Anterior cingulate cortex (tissue), 58 donors: ENCODE results near the gene HEXD.
A peak's percentile ranks its signal among the peaks of the same experiment; 100 is the strongest.

Experiments used
- DNase-seq, 58 donors: peaks; one replicate each; lab custom pipeline; 2025; lab: John Stamatoyannopoulos, UW

The HEXD gene

DNA sequence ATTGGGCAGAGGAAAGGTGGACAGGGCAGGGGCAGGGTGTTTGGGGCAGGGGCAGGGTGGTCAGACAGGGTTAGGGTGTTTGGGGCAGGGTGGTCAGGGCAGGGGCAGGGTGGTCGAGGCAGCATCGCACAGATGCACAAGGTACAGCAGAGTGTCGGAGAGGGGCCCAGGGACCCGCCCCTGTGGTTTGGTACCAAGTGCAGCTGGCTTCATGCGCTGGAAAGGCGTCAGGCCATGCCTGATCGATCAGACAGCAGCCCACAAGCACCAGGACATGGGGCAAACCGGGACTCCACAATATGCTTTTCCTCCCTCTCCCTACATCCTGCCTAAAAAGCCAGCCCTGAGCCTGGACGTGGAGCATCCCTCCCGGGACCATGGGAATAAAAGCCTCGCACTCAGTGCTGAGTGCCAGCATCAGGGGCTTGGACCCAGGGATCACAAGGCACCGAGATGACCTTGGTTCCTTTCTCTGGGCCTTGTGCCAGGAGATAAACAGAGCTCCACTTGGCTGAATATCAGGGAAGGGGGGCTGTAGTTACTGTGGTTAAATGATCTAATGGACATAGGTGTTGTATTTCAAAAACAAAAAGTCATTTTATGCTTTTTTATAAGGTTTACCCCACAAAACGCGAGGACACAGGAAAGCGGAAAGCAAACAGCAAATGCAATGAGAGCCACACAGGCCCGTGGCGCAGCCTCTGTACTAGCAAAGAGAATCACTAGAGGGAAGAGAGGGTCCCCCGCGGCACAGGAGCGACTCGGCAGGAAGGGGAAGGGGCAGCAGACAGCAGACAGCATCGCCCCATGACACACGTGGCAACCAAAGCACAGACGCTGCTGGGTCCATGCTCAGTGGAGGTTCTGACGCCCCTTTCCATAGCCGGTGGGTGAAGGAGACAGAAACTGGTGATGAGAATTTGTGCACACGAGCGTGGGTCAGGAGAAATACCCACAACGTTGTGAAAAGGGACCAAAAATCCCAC is 5.3 kb upstream of the HEXD start:
- no peak for DNase-seq

DNA sequence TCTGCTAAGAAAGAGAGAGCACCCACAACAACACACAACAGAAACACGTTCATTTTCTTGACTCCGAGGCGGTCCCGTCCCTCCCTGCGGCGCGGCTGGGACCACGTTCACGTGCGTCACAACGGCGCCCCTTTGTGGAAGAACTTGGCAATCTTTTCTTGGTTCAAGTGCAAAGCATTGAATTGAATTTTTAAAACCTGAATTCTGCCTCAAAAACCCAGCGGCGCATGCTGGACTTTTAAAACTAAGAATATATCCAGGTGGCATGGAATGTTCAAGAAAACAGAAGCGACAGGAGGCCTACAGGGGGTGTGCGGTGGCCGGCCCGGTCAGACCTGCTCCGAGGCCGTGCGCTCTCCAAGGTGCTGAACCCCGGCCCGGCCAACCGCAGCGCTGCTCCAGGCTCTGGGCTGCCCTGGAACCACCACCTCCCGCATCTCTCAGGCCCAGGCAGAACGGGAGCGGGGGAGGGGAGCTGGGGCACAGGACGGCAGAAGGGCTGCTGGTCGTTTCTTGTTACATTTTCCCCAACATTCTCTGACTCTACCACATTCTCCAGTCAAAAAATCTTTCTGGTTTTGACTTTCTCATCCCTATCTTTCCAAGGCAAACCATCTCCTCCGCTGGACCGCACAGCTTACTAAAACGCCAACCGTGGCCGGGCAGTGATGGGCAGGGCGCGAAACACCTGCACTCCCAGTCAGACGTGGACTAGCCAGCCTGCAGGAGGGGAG is 3.4 kb upstream of the HEXD start:
- DNase-seq, result peak in 48 of 58 donors; percentile 2 to 70 (median 44)

DNA sequence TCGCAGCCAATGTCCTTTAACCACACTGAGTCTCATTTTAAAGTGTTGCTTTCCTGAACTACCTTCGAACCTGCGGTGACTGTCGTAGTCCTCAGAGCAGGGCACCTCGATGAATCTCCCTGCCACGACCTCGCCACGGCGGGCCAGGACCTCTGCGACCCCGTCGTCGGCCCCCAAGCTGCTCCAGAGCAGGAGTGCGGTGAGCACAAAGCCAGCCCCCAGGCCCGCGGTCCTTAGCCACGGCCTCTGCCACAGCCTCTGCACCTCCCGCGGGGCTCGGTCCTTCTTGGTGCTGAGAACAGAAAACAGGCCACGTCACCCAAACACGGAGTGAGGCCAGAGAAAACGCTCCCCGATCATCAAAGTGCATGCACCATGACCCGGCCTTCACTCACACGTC is 2.8 kb upstream of the HEXD start:
- DNase-seq, result no peak

DNA sequence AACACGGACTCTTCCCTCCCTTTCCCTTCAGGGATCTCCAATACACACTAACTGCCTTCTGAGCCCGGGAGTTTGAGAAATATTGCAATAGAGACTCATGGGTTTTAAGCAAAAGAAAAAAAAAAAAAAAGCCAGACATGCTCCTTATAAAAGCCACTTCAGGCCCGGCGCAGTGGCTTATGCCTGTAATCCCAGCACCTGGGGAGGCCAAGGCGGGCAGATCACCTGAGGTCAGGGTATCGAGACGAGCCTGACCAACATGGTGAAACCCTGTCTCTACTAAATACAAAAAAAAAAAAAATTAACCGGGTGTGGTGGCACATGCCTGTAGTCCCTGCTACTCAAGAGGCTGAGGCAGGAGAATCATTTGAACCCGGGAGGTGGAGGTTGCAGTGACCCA is 2.4 kb upstream of the HEXD start:
- DNase-seq, result no peak

DNA sequence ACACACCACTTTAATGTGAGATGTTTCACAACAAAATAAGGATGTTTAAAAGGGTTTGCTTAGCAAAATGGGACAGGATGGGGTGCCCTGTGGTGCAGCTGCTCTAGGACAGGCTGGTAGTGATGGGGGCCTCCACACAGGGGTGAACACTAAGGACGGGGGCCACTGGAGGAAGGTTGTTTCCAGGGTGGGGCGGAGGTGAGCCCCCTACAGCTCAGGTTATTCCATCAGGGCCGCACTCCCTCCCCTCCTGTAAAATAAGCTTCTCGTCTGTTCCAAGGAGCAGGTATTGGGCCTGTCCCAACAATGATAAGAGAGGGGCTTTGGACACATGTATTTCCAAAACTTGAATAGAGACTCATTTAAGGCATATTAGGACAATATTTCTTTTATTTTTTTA is 1.9 kb upstream of the HEXD start:
- no peak for DNase-seq

DNA sequence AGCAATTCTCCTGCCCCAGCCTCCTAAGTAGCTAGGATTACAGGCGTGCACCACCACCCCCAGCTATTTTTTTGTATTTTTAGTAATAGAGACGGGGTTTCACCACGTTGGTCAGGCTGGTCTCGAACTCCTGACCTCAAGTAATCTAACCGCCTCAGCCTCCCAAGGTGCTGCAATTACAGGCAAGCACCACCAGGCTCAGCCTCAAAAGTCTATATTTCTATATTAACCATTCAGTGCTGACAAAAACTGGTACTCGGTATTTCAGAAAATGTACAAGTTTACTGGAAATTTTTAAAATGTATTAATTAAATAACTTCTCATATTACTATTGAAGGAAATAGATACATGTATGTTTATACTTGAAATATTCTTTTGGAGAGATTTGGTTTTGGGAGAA is 1.4 kb upstream of the HEXD start:
- no peak for DNase-seq

DNA sequence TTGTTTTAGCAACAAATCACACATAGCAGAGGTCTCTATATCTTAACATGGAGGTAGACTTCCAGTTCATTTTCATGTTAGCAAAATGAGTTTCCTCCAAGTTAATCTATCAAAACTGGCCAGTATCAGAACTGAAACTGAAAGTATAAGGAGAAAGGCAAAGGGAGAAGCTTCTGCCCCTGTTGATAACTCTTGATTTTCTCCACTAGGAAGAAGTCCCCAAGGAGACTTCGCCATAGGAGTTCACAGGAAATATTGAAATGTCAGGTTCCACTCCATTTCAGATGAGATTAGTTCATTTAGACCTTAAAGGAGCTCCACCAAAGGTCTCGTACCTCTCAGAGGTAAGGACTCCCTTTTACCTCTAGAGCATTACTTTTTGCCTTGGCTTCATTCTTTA is 1.4 kb downstream of the HEXD start:
- DNase-seq, result no peak

DNA sequence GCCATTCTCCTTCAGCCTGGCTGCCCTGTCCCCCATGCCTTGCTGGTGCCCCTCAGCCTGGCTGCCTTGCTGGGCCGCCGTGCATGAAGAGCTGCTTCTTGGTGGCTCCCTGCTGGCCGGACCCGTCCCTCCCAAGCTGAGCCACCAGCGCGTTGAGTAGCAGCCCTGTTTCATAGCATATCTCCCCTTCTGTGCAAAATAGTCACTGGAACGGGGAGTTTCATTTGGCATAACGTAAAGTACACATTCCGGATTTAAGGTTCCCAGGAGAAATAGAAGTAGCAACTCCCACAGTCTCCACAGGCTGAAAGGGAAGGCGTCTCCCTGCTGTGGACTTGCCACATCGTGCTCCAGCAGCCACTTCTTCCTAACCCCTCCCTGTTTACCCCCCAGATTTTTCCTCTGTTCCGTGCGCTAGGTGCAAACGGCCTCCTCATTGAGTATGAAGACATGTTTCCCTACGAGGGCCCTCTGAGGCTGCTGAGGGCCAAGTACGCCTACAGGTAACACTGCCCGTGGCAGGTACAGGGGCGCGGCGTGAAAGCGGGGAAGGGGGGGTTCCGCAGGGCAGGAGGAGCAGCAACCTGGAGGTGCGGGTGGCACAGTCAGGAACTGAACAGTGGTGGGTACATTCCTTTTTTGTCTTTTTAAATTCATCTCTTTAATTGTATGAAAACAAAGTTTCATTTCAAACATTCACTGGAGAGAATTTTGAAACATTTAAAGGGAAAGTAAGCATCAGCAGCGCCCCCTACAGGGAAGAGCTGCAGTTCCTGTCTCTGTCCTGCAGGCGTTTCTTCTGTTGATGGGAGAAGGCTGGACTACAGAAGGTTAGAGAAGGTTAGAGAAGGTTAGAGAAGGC is 6.1 kb downstream of the HEXD start:
- DNase-seq, result peak in 3 of 58 donors; percentile 11 to 43 (median 18)

DNA sequence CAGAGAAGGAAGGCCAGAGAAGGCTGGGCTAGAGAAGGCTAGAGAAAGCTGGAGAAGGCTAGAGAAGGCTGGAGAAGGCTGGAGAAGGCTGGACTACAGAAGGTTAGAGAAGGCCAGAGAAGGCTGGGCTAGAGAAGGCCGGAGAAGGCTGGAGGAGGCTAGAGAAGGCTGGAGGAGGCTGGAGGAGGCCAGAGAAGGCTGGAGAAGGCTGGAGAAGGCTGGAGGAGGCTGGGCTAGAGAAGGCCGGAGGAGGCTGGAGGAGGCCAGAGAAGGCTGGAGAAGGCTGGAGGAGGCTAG is 6.7 kb downstream of the HEXD start:
- DNase-seq, result no peak

DNA sequence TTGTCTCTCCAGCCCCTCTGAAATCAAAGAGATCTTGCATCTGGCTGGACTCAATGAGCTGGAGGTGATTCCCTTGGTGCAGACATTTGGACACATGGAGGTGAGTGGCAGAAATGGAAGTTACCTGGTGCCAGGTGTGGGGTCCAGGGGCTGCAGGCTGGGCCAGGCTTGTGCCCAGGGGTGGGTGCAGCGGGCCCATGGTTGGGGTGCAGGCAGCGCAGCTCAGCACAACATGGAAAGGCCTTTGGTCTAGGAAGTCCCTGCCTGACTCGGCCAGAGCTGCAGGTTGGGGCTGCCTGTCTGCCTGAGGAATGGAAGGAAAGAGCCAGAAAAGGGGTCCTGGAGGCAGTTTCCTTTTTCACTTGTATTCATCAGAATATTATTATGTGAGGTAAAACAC is 10.4 kb downstream of the HEXD start:
- DNase-seq, result no peak

DNA sequence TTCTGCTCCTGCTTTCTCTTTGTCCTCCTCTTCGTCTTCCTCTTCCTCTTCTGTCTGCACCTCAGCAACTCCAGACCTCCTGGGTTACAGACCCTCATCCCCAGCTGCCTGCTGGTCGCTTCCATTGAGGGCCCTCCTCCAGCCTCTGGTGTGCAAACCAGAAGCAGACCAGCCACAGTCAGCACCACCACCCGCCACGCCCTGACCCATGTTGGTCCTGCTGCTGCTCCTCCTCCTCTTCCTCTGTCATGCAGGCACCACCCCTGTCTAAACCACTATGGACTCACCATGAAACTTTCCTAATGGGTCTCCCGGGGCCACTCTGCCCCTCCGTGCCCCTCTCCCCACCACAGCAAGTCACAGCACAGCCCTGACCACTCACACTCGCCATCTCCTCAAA is 11.7 kb downstream of the HEXD start:
- DNase-seq, result no peak

DNA sequence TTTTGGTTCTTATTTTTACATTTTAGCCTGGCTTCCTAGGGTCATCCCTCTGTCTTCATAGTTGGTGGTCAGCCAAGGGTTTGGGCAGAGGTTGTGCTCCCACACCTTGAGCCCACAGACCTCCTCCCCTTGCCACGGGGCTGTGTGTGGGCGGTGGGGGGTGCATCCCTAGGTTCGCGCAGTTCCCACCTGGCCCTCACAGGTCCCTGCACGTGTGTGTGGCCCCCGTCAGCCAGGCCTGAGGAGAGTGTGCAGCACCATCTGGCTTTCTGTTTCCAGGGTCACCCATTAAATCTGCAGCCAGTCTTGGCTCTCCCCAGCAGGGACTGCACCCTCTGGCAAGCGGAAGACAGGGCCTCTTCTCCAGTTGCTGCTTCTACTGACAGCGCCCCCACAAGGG is 13.9 kb downstream of the HEXD start:
- no peak for DNase-seq

DNA sequence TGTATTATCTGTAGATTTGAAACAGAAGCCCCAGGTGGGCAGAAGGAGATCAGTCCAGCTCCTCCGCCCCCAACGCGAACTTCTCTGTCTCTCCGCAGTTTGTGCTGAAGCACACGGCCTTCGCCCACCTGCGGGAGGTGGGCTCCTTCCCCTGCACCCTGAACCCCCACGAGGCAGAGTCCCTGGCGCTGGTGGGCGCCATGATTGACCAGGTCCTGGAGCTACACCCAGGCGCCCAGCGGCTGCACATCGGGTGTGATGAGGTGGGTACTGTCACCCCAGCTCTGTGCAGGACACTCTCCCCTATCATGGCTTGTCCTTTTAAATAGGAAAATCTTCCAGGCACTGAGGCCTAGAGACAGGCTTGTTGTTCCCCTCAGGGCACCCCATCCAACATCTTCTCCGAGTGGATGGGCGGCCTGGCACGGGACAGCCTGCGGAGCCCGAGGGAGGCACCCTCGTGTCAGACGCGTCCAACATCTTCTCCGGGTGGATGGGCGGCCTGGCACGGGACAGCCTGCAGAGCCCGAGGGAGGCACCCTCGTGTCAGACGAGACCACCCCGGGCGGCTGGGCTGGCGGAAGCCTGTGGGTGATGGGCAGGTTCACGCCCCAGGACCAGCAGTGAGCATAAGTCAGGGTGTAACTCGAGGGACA is 15.5 kb downstream of the HEXD start:
- no peak for DNase-seq

DNA sequence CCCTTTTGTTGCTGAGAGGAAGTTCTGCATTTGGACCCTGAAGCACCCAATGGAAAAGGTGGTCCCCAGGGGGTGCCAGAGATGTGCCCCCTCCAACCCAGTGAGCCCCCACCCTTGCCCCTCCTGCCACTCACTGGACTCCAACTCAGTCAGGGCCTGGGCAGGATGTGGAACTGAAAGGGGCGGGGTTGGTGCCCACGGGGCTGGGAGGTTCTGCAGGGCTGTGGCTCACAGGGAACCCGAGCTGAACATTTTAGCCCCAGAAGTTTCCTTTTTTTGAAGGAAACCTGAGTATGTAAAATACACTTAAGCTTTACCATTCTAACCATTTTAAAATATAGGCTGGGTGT is 16.0 kb downstream of the HEXD start:
- no peak for DNase-seq

DNA sequence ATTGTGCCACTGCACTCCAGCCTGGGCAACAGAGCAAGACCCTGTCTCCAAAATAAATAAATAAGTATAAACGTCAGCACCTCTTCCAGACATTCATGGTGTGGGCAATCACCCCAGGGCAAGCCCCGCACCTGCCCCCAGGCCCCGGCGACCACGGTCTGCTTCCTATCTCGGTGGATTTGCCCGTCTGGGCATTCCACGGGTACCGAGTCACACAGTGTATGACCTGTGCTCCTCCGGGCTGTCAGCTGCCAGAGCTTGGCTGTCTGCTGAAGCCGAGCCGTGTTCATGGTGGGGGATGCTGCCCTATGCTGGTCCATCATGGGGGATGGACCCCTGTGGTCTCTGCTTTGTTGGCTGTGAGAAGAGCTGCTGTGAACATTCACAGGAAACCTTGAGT is 17.0 kb downstream of the HEXD start:
- no peak for DNase-seq

DNA sequence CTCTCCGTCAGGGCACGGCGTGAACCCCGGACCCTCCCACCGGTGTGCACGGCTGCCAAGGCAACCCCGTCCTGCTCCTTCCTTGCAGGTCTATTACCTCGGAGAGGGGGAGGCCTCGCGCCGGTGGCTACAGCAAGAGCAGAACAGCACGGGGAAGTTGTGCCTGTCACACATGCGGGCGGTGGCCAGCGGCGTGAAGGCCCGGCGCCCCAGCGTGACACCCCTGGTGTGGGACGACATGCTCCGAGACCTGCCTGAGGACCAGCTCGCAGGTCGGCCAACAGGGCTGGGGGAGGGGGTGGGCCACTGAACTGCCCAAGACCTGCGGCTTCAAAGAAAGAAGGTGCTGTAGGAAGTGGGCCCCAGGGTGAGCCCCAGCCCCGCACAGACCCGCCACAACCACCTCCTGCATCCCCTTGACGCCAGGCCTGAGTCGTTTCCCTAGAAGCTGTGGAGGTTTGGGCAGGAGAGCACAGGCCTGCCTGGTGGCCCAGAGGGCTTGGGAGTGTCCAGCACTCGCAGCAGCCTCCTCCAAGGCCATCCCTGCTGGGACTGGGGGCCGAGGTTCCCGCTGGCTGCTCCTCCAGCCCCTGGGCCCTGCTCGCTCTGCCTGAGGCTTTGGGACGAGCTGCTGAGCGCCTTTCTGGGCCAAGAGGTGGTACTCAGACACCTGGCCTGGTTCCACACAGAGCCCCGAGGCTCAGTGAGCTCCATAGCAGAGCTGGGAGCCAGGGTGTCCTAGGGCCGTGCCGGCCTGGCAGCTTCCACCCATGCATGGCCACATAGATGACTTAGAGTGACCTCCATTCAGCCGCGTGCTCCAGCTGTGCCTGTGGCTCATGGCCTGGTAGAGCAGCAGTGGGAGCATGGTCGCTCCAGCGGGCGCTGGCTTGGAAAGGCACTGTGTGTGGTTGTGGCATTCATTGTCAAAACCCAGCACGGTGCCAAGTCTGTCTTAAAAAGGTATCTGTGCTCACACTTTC is 17.7 kb downstream of the HEXD start:
- DNase-seq, result no peak

DNA sequence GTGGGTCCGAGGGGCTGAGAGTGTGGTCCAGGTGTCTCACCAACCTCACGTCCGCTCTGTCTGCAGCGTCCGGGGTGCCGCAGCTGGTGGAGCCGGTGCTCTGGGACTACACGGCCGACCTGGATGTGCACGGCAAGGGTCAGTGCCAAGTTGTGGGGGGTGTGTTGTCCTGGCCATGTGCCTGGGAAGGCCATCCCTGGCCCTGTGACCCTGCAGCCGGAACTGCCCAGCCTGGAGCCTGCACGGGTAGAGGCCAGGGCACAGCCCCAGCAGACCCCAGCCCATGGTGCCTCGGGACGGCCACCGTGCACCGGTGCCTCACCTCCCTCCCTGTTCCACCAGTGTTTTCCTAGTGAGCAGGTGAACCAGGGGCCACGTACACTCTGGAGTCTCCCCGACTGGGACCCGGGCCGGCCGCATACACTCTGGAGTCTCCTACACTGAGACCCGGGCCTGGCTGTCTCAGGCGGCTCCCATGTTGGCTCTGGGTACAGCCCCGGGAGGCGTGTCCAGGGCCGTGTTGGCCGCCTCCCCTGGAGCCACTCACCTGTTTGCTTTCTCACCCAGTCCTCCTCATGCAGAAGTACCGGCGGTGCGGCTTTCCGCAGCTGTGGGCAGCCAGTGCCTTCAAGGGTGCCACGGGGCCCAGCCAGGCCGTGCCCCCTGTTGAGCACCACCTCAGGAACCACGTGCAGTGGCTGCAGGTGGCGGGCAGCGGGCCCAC is 18.6 kb downstream of the HEXD start:
- no peak for DNase-seq

DNA sequence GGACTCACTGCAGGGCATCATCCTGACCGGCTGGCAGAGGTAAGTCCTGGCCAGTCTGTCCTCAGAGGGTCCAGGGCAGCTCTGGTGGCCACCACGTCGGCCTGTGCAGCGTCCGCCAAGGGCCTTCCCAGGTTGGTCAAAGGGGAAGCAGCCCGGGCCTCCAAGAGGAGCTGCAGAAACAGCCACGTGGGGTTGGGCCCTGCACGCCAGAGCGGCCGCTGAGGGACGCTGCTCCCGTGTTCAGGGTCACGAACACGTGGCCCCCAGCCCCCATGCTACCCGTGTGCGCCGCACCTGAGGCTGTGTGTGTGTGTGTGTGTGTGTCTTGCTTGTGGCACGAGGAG is 19.1 kb downstream of the HEXD start:
- DNase-seq, result no peak
